MV-4-11 (cell line): Measurements from ENCODE around the gene DNAJB6.

ENCODE experiments used
- DNase-seq: peaks from one replicate; lab custom pipeline; 2025; lab: John Stamatoyannopoulos, UW

DNAJB6 gene

GRCh38 chr7:157368955-157369354 is 32.2 kb downstream of the DNAJB6 start:
- DNase-seq: no peak

GRCh38 chr7:157370742-157371141 is 33.9 kb downstream of the DNAJB6 start:
- no peak for DNase-seq

DNA sequence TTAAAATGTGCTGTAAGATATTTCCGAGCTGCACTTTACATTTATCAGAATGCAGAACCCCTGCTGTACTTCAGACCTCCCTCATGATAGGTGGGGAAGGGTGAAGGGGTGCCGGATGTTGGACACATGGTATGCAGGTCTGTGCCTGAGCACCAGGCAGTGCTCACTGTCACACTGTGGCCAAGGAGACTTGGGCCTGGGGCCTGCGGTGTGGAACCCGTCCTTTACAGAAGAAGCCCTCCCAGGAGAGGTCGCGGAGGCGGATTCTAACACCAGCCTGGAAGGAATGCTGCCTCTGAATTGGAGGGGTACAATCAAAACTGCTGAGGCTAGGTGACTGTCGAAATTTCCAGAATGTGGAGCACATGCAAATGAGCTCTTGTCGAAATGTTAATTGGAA is 34.5 kb downstream of the DNAJB6 start:
- DNase-seq: no peak

DNA sequence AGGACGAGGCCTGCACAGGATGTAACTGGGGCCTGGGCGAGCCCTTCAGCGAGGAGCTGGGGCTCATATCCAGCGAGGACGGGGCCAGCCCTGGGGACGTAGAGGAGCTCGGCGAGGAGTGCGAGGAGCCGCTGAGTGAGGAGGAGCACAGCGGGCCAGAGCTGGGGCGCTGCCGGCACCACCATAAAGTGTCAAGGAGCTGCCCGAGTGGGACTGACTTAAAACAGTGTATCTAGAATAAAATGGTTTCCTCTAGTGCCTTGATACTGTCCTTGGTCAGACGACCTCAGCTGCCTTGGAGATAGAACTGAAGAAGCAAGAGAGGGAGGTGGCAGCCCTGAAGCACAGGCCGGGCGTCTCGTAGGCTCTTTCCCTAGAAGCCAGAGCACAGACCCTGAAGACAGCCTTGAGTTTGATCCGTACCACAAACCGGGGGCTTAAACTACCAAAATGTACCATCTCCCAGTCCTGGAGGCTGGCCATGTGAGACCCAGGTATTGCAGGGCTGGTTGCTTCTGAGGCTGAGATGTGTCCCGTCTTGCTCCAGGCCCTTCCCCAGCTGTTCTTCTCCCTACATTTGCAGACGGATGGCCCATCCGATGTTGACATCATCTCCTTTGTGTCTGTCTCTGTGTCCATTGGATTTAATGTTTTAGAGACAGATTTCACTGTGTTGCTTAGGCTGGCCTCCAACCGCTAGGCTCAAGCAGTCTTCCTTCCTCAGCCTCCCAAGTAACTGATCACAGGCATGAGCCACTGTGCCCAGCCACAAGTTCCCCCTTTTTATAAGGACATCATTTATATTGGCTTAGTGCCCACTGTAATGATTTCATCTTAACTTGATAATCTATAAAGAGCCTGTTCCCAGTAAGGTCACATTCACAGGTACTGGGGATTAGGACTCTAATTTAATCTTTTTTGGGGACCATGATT is 35.8 kb downstream of the DNAJB6 start:
- no peak for DNase-seq

DNA sequence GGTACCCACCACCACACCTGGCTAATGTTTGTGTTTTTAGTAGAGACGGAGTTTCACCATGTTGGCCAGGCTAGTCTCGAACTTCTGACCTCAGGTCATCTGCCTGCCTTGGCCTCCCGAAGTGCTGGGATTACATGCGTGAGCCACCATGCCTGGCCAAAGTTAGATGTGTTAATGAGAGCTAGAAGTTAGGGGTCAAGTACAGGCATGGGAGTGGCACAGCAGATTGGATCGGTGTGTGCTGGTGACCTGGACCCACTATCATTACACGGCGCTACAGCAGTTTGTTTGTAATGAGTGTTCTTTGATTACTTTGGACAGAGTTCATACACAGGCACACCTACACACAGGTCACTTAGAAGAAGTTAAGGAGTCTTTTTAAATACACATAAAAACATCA is 36.7 kb downstream of the DNAJB6 start:
- no peak for DNase-seq

DNA sequence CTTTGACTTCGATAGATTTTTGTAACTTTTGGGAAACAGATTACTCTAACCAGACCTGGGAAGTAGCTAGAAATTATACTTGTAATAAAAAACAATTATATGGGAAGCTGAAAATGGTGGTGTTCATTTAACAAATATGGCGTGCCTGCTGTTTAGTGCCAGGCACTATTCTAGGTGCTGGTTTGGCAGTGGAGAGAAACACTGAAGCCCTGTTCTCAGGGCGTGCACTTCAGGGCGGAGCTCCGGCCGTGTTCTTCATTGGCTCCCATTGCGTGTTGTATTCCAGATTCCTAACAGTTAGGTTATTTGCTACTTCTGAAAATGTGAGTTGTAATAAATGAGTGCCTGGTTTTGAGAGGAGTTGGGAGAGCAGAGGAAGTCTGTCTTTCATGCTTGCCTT is 38.6 kb downstream of the DNAJB6 start:
- DNase-seq: no peak

DNA sequence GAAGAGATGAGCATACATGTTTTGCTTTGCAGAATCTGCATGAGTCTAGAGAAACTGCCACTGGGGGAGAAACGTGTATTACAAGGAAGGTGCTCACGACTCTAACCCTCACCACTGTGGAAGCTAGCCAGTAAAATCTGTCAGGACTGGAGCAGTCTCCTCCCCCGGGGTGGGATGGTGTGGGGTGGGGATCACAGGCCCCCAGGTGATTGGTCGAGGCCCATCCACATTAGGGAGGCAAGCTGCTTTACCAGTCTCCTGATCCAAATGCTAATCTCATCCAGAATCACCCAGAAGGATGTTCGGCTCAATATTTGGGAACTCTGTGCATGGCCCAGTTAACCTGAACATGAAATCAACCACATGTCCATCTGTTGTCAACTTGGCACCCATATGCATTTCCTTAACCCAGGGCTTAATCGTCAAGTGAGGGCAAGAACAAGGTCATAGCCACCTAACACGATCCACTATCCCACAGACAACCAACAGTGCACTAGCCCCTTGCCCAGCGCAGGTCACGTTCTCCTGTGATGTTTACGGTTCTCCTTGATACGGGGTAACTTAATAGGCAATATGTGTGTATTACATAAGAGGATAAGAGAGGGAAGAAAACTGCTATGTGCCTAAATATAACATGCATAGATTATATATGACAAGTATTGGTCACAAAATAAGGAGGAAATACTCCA is 40.8 kb downstream of the DNAJB6 start:
- no peak for DNase-seq

DNA sequence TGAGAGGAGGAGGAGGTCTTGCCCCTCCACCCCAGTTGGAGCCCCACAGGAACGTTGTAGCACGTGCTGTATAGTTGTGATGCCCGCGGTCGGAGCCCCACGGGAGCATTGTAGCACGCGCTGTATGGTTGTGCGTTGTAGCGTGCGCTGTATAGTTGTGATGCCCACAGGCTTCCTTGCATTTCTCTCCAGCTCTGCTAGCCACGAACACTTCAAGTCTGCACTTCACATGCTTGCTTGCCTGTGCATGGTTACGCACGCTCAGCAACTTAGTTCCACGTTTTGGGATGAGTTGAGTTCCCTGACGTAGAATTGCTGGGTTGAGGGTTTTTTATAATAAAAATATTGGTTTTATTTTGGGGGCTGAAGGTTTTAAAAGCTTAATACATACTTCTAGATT is 41.6 kb downstream of the DNAJB6 start:
- DNase-seq: no peak

GRCh38 chr7:157379493-157379892 is 42.7 kb downstream of the DNAJB6 start:
- no peak for DNase-seq

DNA sequence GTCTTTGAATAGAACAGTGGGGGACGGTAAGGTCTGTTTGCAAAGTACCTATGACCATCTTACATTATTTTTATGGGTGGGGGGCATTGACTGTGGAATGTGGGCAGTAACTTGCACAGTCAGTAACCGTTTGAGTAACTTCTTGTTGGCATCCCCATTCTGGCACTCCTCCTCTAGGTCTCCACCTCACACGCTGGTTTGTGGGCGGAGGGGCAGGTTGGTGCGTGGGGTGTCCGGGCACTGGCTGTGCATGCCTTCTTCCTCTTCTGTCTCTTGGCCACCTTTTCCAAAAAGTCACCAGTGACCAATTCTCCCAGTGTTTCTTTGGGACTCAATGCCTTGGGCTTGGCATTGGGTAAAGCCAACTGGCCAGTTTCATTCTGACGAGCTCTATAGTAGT is 43.6 kb downstream of the DNAJB6 start:
- DNase-seq: no peak

DNA sequence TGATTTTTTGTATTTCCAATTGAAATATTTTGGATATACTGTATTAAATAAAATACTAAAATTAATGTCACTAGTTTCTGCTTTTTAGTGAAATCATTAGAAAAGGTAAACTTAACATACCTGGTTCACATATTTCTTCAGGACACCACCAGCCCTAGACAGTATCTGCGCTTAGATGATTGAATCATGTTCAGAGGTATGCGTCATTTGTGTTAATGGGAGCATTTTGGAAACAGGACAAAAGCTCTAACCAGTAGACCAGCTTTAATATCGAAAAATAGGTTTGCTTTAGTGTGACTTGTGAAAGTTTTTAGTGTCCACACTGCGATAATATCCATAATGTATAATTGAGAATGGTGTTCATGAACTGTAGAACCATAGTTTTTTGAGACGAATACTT is 47.1 kb downstream of the DNAJB6 start:
- no peak for DNase-seq

GRCh38 chr7:157384301-157384700 is 47.5 kb downstream of the DNAJB6 start:
- DNase-seq: no peak

DNA sequence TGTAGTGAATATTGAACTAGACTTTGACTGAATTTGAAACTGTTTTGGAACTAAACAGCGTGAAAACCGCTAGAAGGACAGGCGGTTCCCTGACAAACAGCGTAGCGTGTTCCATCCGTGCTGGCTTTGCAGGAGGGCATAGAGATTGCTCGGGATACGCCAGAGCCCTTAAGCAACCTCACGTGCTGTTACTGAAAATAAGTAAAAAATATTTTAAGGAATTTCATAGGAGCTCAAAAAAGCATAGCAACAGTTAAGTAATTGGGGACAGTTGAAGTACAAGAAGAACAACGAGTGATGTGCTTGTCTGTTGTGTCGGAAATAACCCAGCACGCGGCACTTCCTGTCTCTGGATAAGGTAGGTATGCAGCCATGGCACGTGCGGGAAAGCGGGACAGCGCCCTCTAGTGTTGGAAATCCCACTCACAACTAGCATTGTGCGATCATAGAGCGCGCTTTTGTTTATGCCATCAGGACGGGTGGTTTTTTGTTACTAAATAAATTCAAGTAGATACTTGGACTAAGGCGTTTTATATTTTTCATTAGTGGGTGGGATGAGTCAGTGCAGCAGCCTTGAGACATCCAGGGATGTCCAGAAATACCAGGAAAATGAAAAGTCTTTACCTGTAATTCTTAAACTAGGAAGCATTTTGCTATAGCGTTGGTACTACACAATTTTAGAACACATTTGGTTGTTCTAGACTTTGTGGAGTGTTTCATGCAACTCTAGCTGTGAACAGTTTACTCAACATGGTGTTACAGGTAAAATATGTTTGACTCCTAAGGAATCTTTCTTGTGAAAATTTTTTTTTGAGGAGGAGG is 50.4 kb downstream of the DNAJB6 start:
- peak; percentile 61 for DNase-seq

DNA sequence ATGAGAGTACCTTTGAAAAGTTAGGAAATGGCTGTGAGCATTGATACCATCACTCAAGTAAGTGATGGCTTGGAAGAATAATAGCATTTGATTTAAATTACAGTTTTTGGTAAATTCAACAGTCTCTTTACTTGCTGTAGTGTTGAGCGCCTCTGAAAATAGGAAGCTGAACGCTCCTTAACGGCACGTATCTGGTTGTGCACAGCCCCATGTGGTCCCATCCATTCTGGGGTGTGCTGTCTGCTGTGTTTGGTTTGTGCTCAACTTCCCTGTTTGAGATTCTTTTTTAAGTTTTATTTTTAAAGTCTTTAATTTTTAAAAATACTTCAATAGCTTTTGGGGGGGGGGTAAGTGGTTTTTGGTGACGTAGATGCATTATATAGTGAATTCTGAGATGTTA is 51.5 kb downstream of the DNAJB6 start:
- DNase-seq: no peak

DNA sequence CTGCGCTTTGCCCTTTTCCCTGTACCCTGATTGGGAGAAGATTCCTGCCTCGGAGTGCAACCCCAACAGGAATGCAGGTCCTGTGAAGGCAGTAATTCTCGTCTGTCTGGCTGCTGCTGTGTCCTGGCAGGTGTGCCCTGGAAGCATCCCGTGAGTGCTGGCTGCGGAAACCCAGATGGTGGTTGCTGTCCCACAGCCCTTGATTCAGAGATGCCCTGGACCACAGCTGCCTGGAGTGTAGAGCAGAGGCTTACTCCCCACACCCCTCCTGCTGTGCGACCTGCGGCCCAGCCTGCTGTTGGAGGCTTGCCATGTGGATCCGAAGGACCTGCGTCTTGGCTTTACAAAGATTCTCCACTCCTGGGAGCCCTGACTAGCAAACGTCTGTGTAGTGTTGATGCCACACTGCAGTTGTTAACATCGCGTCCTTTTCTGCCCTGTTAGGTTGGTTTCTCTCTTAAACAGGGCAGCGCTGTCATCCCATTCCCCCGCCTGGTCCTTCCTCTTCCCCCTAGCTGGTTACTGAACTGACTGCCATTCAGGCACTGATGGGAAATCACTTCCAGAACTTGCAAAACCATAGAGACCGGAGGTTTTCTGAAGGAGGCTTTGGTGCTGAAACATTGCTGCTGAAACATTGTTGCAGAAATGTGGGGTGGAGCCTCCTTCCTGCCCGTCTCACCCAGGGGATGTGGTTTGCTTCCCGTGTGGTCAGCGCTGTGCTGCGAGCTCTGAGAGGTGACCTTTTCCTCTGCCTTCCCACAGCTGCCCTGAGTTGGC is 53.3 kb downstream of the DNAJB6 start:
- DNase-seq: peak; percentile 89

DNA sequence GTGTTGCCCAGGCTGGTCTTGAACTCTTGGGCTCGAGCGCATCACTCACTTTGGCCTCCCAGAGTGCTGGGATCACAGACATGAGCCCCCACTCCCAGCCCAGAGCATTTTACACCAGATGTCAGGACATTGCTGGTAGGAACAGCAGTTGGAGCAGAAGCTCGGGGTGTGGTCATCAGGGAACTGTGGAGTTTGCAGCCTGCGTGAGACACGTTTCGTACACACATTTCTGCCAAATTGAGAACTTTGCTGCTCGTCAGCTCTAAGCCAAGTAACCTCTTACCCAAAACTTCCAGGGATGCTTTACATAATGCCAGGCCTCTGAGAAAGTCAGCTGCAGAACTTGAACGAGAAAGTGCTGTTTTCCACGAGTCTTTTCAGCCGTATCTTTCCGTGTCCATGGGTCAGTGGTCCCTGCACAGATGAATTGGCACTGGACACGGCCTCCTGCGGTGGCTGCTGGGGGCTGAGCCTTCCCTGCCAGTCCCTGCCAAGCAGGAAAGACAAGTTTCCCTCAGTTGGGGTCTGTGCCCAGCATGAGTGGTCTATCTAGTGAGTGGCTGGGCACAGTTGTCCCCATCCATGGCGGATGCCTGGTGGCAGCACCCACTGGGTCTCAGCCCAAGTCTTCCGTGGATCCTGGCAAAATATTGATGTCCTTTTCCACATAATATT is 54.4 kb downstream of the DNAJB6 start:
- no peak for DNase-seq

GRCh38 chr7:157392256-157393037 is 55.6 kb downstream of the DNAJB6 start:
- DNase-seq: no peak

- DNase-seq: no peak
These were observed 57.7 kb downstream of the DNAJB6 start for GRCh38 chr7:157394246-157395191.

- peak; percentile 13 for DNase-seq
These were observed 58.4 kb downstream of the DNAJB6 start for GRCh38 chr7:157395206-157395605.
